ENCODE measurements around the gene BCR. TPM values are rescaled to one million over a fixed set of nuclear protein-coding genes. Genes with fewer than 3 reads are reported as not detected.
"Not testable (repeated sequence)": the region's sequence is repeated elsewhere in the genome, so short reads cannot be mapped to it uniquely, and the experiment has no call there.

Gene BCR
- polyA plus RNA-seq, 1 experiment: 21.4 TPM

- no peak for DNase-seq (ENCODE audit: low read depth, low spot score)
- CTCF ChIA-PET: interaction anchor here (0.6 to 1.7 kb wide), 5 partner anchors 8 to 278 kb away, joined by 3 to 11 read pairs (median 3); no protein-coding TSS in a partner anchor
These were observed 133.7 kb downstream of the BCR start for GRCh38 chr22:23313791-23314567.

GRCh38 chr22:23315341-23315917, 135.1 kb downstream of the BCR start:
- ChIA-PET CTCF (interaction anchor here (1.0 to 1.7 kb wide), 3 partner anchors 9 to 270 kb away, joined by 3 to 11 read pairs (median 4); no protein-coding TSS in a partner anchor), POLR2A (no interaction called here)
- H3K9me3 ChIP-seq (ENCODE audit: control insufficient read depth, insufficient read depth, low read length): no peaks in the 10 kb centered on the region
- H3K27me3 ChIP-seq (ENCODE audit: control insufficient read depth, insufficient read depth, low read length): no peaks in the 10 kb centered on the region
- DNase-seq (ENCODE audit: low read depth, low spot score): no peak
- no peak overlapping the region for H3K27ac ChIP-seq (ENCODE audit: low read depth, low read length)
- no peak overlapping the region for H3K4me3 ChIP-seq (ENCODE audit: low read depth, low read length)
- peak; percentile 61 for TF ChIP-seq CTCF (IDR thresholded peaks at IDR 0.05; ENCODE audit: low read depth, low read length)

More at GRCh38 chr22:23313791-23314567, 133.7 kb downstream of the BCR start:
- POLR2A ChIA-PET: no interaction called here
- H3K4me3 ChIP-seq (ENCODE audit: low read depth, low read length): no peak overlapping the region
- TF ChIP-seq CTCF (IDR thresholded peaks at IDR 0.05; ENCODE audit: low read depth, low read length): no peak
- H3K9me3 ChIP-seq (ENCODE audit: control insufficient read depth, insufficient read depth, low read length): no peaks in the 10 kb centered on the region
- H3K27me3 ChIP-seq (ENCODE audit: control insufficient read depth, insufficient read depth, low read length): no peaks in the 10 kb centered on the region
- H3K27ac ChIP-seq (ENCODE audit: low read depth, low read length): no peak overlapping the region

- H3K27me3 ChIP-seq (ENCODE audit: control insufficient read depth, insufficient read depth, low read length); H3K4me3 ChIP-seq (ENCODE audit: low read depth, low read length); POLR2A ChIA-PET; DNase-seq (ENCODE audit: low read depth, low spot score); H3K9me3 ChIP-seq (ENCODE audit: control insufficient read depth, insufficient read depth, low read length); H3K27ac ChIP-seq (ENCODE audit: low read depth, low read length): not testable (repeated sequence)
- CTCF ChIA-PET: interaction anchor here (1.0 kb wide), 1 partner anchor 269 kb away, joined by 3 read pairs; no protein-coding TSS in a partner anchor
These were observed 136.3 kb downstream of the BCR start for GRCh38 chr22:23316596-23316995.

- CTCF ChIA-PET; POLR2A ChIA-PET; H3K27ac ChIP-seq (ENCODE audit: low read depth, low read length); H3K4me3 ChIP-seq (ENCODE audit: low read depth, low read length); DNase-seq (ENCODE audit: low read depth, low spot score); H3K27me3 ChIP-seq (ENCODE audit: control insufficient read depth, insufficient read depth, low read length); H3K9me3 ChIP-seq (ENCODE audit: control insufficient read depth, insufficient read depth, low read length): not testable (repeated sequence)
These were observed 138.0 kb downstream of the BCR start for GRCh38 chr22:23318316-23318715.

GRCh38 chr22:23322497-23323080, 142.3 kb downstream of the BCR start:
- H3K27ac ChIP-seq (ENCODE audit: low read depth, low read length); POLR2A ChIA-PET; DNase-seq (ENCODE audit: low read depth, low spot score); H3K9me3 ChIP-seq (ENCODE audit: control insufficient read depth, insufficient read depth, low read length); H3K4me3 ChIP-seq (ENCODE audit: low read depth, low read length); H3K27me3 ChIP-seq (ENCODE audit: control insufficient read depth, insufficient read depth, low read length): not testable (repeated sequence)
- CTCF ChIA-PET: interaction anchor here (0.7 kb wide), 1 partner anchor 63 kb away, joined by 3 read pairs; no protein-coding TSS in a partner anchor

- H3K27ac ChIP-seq (ENCODE audit: low read depth, low read length); DNase-seq (ENCODE audit: low read depth, low spot score); H3K4me3 ChIP-seq (ENCODE audit: low read depth, low read length); H3K9me3 ChIP-seq (ENCODE audit: control insufficient read depth, insufficient read depth, low read length); POLR2A ChIA-PET; H3K27me3 ChIP-seq (ENCODE audit: control insufficient read depth, insufficient read depth, low read length): not testable (repeated sequence)
- CTCF ChIA-PET: interaction anchor here (0.6 to 1.2 kb wide), 4 partner anchors 39 to 833 kb away, joined by 3 read pairs; no protein-coding TSS in a partner anchor
These were observed 143.8 kb downstream of the BCR start for GRCh38 chr22:23323960-23324688.
